Measurements from ENCODE around the gene JUP.

The JUP gene

GRCh38 chr17:41758601-41759000, 27.9 kb downstream of the JUP start:
- Mint-ChIP-seq H3K4me3 (no peak overlapping the region), H3K4me1 (no peaks in the 10 kb centered on the region), H3K36me3 (no peaks in the 10 kb centered on the region), H3K9me3 (no peaks in the 10 kb centered on the region), H3K27ac (no peak overlapping the region)
- no peak for ATAC-seq
- DNase-seq (ENCODE audit: low spot score in 2 of 2): no peak

- H3K27ac Mint-ChIP-seq: no peak overlapping the region
- no peaks in the 10 kb centered on the region for H3K4me1 Mint-ChIP-seq
- DNase-seq (ENCODE audit: low spot score in 2 of 2): no peak
- no peak for ATAC-seq
- H3K9me3 Mint-ChIP-seq: no peaks in the 10 kb centered on the region
- no peaks in the 10 kb centered on the region for H3K36me3 Mint-ChIP-seq
- H3K4me3 Mint-ChIP-seq: no peak overlapping the region
Measured at GRCh38 chr17:41754066-41754465, 32.4 kb downstream of the JUP start.

- Mint-ChIP-seq H3K27ac (no peak overlapping the region), H3K36me3 (no peaks in the 10 kb centered on the region), H3K4me1 (no peaks in the 10 kb centered on the region), H3K4me3 (no peak overlapping the region), H3K9me3 (no peaks in the 10 kb centered on the region)
- ATAC-seq: no peak
- no peak for DNase-seq (ENCODE audit: low spot score in 2 of 2)
Measured at GRCh38 chr17:41751288-41751687, 35.2 kb downstream of the JUP start.

- Mint-ChIP-seq H3K9me3 (no peaks in the 10 kb centered on the region), H3K36me3 (no peaks in the 10 kb centered on the region), H3K27ac (no peak overlapping the region), H3K4me3 (no peak overlapping the region), H3K4me1 (no peaks in the 10 kb centered on the region)
- DNase-seq (ENCODE audit: low spot score in 2 of 2): no peak
- ATAC-seq: no peak
Measured at GRCh38 chr17:41750862-41751261, 35.6 kb downstream of the JUP start.

- no peaks in the 10 kb centered on the region for H3K9me3 Mint-ChIP-seq
- DNase-seq (ENCODE audit: low spot score in 2 of 2): no peak
- H3K4me3 Mint-ChIP-seq: no peak overlapping the region
- no peak overlapping the region for H3K27ac Mint-ChIP-seq
- no peak for ATAC-seq
- no peaks in the 10 kb centered on the region for H3K4me1 Mint-ChIP-seq
- H3K36me3 Mint-ChIP-seq: no peaks in the 10 kb centered on the region
Measured at GRCh38 chr17:41748275-41748674, 38.2 kb downstream of the JUP start.

- H3K4me1 Mint-ChIP-seq: peaks cover 4% of the 10 kb centered on the region
Measured at GRCh38 chr17:41741709-41742108, 44.8 kb downstream of the JUP start.

GRCh38 chr17:41740506-41740905, 46.0 kb downstream of the JUP start:
- DNase-seq (ENCODE audit: low spot score in 2 of 2): no peak
- ATAC-seq: no peak
- Mint-ChIP-seq H3K36me3 (no peaks in the 10 kb centered on the region), H3K9me3 (no peaks in the 10 kb centered on the region), H3K4me3 (no peak overlapping the region), H3K27ac (peak overlapping the region; percentile 43), H3K4me1 (peaks cover 4% of the 10 kb centered on the region)

More at GRCh38 chr17:41741709-41742108, 44.8 kb downstream of the JUP start:
- no peaks in the 10 kb centered on the region for H3K36me3 Mint-ChIP-seq
- H3K4me3 Mint-ChIP-seq: no peak overlapping the region
- ATAC-seq: no peak
- H3K27ac Mint-ChIP-seq: no peak overlapping the region
- no peaks in the 10 kb centered on the region for H3K9me3 Mint-ChIP-seq
- no peak for DNase-seq (ENCODE audit: low spot score in 2 of 2)

- H3K27ac Mint-ChIP-seq: no peak overlapping the region
- H3K4me3 Mint-ChIP-seq: no peak overlapping the region
- H3K9me3 Mint-ChIP-seq: no peaks in the 10 kb centered on the region
- no peak for ATAC-seq
- H3K4me1 Mint-ChIP-seq: peaks cover 10% of the 10 kb centered on the region
- no peaks in the 10 kb centered on the region for H3K36me3 Mint-ChIP-seq
- DNase-seq (ENCODE audit: low spot score in 2 of 2): no peak
Measured at GRCh38 chr17:41739661-41740352, 46.7 kb downstream of the JUP start.

GRCh38 chr17:41738801-41739112, 47.8 kb downstream of the JUP start:
- Mint-ChIP-seq H3K27ac (no peak overlapping the region), H3K4me3 (no peak overlapping the region), H3K36me3 (no peaks in the 10 kb centered on the region), H3K4me1 (peaks cover 10% of the 10 kb centered on the region), H3K9me3 (no peaks in the 10 kb centered on the region)
- DNase-seq (ENCODE audit: low spot score in 2 of 2): no peak
- no peak for ATAC-seq

- H3K36me3 Mint-ChIP-seq: no peaks in the 10 kb centered on the region
- peak overlapping the region; percentile 33 for H3K4me3 Mint-ChIP-seq
- no peaks in the 10 kb centered on the region for H3K9me3 Mint-ChIP-seq
- ATAC-seq (peak; percentile 91), DNase-seq (ENCODE audit: low spot score in 2 of 2) (peak; percentile 77 to 90)
- no peak overlapping the region for H3K27ac Mint-ChIP-seq
- H3K4me1 Mint-ChIP-seq: peaks cover 15% of the 10 kb centered on the region
Measured at GRCh38 chr17:41738077-41738800, 48.3 kb downstream of the JUP start.

GRCh38 chr17:41737680-41738023, 48.9 kb downstream of the JUP start:
- Mint-ChIP-seq H3K36me3 (no peaks in the 10 kb centered on the region), H3K27ac (no peak overlapping the region), H3K4me3 (peak overlapping the region; percentile 33), H3K4me1 (peaks cover 15% of the 10 kb centered on the region), H3K9me3 (no peaks in the 10 kb centered on the region)
- ATAC-seq (peak; percentile 19), DNase-seq (ENCODE audit: low spot score in 2 of 2) (no peak)

GRCh38 chr17:41736983-41737679, 49.4 kb downstream of the JUP start:
- Mint-ChIP-seq H3K4me1 (peaks cover 15% of the 10 kb centered on the region), H3K27ac (no peak overlapping the region), H3K4me3 (peak overlapping the region; percentile 33), H3K36me3 (no peaks in the 10 kb centered on the region), H3K9me3 (no peaks in the 10 kb centered on the region)
- ATAC-seq: no peak
- DNase-seq (ENCODE audit: low spot score in 2 of 2): no peak

- H3K4me1 Mint-ChIP-seq: peaks cover 15% of the 10 kb centered on the region
- no peak for ATAC-seq
- no peaks in the 10 kb centered on the region for H3K36me3 Mint-ChIP-seq
- no peak overlapping the region for H3K27ac Mint-ChIP-seq
- DNase-seq (ENCODE audit: low spot score in 2 of 2): no peak
- no peaks in the 10 kb centered on the region for H3K9me3 Mint-ChIP-seq
- H3K4me3 Mint-ChIP-seq: no peak overlapping the region
Measured at GRCh38 chr17:41735744-41736143, 50.8 kb downstream of the JUP start.

GRCh38 chr17:41734949-41735313, 51.6 kb downstream of the JUP start:
- Mint-ChIP-seq H3K9me3 (no peaks in the 10 kb centered on the region), H3K27ac (no peak overlapping the region), H3K4me1 (peaks cover 15% of the 10 kb centered on the region), H3K36me3 (no peaks in the 10 kb centered on the region), H3K4me3 (peak overlapping the region; percentile 34)
- no peak for ATAC-seq
- no peak for DNase-seq (ENCODE audit: low spot score in 2 of 2)

- Mint-ChIP-seq H3K9me3 (no peaks in the 10 kb centered on the region), H3K4me1 (peaks cover 15% of the 10 kb centered on the region), H3K36me3 (no peaks in the 10 kb centered on the region), H3K27ac (no peak within 1 kb of the TSS), H3K4me3 (peak within 1 kb of the TSS; percentile 34)
- ATAC-seq: peak; percentile 16
- DNase-seq (ENCODE audit: low spot score in 2 of 2): peak in 1 of 2 donors; percentile 52
Measured at GRCh38 chr17:41734139-41734948, 52.2 kb downstream of the JUP start, which contains the start of gene HAP1. TSS of gene HAP1 (minus strand) at chr17:41734643. CDS start at chr17:41734634, 9 bp downstream.
